Right lobe of liver (tissue), 4 donors: ENCODE data around the gene B4GALT5.

Source experiments
- POLR2A ChIP-seq: fragments of 450-650 bp; IDR thresholded peaks from one replicate; pipeline ENCODE4 v1.6.1; 2017; ENCODE audit warnings: antibody characterized with exemption, mild to moderate bottlenecking
- TF ChIP-seq, protein P1 (sequence below), 4 donors: fragments of 200-600 bp in 3 of 4; fragments of 450-650 bp in 1 of 4; IDR thresholded peaks; one replicate each; pipeline versions ENCODE4 v1.5.1 to v1.8.0; 2016 to 2022; ENCODE audit warnings: antibody characterized with exemption in 4 of 4, mild to moderate bottlenecking in 2 of 4
- donor health status: DM: no; HTN: no; CAD: no.
- donor health status: DM: no; HTN: no; CAD: no.
- donor health status: DM: no; HTN: yes; CAD: no.

GRCh38 chr20:49749625-49750024 is 35.9 kb upstream of the B4GALT5 start:
- no peak for TF ChIP-seq POLR2A
- TF ChIP-seq, protein P1, sequence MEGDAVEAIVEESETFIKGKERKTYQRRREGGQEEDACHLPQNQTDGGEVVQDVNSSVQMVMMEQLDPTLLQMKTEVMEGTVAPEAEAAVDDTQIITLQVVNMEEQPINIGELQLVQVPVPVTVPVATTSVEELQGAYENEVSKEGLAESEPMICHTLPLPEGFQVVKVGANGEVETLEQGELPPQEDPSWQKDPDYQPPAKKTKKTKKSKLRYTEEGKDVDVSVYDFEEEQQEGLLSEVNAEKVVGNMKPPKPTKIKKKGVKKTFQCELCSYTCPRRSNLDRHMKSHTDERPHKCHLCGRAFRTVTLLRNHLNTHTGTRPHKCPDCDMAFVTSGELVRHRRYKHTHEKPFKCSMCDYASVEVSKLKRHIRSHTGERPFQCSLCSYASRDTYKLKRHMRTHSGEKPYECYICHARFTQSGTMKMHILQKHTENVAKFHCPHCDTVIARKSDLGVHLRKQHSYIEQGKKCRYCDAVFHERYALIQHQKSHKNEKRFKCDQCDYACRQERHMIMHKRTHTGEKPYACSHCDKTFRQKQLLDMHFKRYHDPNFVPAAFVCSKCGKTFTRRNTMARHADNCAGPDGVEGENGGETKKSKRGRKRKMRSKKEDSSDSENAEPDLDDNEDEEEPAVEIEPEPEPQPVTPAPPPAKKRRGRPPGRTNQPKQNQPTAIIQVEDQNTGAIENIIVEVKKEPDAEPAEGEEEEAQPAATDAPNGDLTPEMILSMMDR (IDR thresholded peaks at IDR 0.05) = no peak
